A549 treated with DMSO at 1 μM for 4 hours (cell line): ENCODE results near the gene MGST1. TPM values are rescaled to one million over a fixed set of nuclear protein-coding genes. Genes with fewer than 3 reads are reported as not detected.

Experiments used
- total RNA-seq: library from RNA; stranded (reverse); fragments of 200-300 nt; extraction: Qiagen RNA extraction; gene quantifications from 5 replicates; pipeline ENCODE4 v1.2.3, GENCODE V29; 2022; ENCODE audit warnings: low read depth

The MGST1 gene, protein sequence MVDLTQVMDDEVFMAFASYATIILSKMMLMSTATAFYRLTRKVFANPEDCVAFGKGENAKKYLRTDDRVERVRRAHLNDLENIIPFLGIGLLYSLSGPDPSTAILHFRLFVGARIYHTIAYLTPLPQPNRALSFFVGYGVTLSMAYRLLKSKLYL
- total RNA-seq: 728 to 858 TPM (median 785 TPM) in 5 replicates

DNA sequence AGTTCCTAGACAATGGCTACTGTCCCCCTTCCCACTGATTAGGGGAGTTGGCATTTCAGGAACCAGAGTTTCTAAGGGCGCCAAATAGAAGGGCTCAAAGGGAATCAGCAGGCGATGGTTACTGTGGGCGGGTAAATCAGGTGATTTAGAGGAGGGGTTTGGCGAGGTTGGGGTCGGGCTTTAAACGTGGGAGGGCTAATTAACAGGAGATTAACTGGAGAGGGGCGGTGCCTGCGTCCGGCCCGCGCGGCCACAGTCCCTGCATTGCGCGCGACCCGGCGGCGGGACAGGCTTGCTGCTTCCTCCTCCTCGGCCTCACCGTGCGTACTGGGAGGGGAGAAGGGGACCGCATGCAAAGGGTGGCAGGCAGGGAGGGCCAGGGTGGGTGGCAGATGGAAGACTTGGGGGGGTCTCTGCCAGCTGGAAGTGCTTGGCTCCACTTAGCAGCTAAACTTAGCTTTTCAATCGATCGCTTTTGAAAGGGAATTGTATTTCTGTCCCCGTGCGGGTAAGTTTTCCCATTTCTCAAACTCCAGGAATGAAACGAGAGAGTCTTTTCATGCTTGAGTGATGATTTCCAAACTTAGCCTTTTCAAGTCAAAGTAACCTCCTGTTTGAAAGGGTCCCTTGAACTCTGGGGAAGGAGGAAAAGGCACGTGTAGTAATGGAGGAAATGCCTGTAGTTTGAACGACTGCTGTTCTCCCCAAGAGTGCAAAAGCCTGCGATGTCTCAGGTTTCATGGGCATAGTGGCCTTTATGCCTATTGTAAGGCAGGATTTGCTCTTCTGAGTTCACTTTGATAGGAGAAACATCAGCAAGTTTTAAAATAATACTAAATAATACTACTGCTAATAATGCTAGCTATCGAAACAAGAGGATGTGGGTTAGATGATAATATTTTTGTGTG lies at the start of gene MGST1:
TSS of gene MGST1 (plus strand) at position 255 of the 908 bp plus-strand sequence. CDS start 6,608 bp downstream, outside the sequence.

Other genes starting within 250 kb of the MGST1 start
- not detected in 5 replicates for gene SLC15A5, start 70.0 kb upstream of the MGST1 start, total RNA-seq